Sigmoid colon (tissue), 7 donors: ENCODE measurements around the gene ABHD17B. TPM values are rescaled to one million over a fixed set of nuclear protein-coding genes. Genes with fewer than 3 reads are reported as not detected.

Source experiments
- DNase-seq: peaks from one replicate; pipeline ENCODE4 v3.0.0-alpha.2; 2019
- H3K27ac ChIP-seq, 4 donors: fragments of 200-600 bp; sonication (generic); one replicate each; pipeline ENCODE4 v1.5.1; 2016 to 2019; ENCODE audit warnings: mild to moderate bottlenecking in 1 of 4
- H3K27me3 ChIP-seq, 3 donors: fragments of 200-600 bp; sonication (generic); one replicate each; pipeline ENCODE4 v1.5.1; 2019; ENCODE audit warnings: mild to moderate bottlenecking in 1 of 3
- H3K36me3 ChIP-seq, 4 donors: fragments of 200-600 bp; sonication (generic); one replicate each; pipeline ENCODE4 v1.5.1; 2016 to 2019
- H3K4me1 ChIP-seq, 4 donors: fragments of 200-600 bp; sonication (generic); one replicate each; pipeline ENCODE4 v1.5.1; 2017 to 2019
- H3K4me3 ChIP-seq, 4 donors: fragments of 200-600 bp; sonication (generic); one replicate each; pipeline ENCODE4 v1.5.1; 2017 to 2019; ENCODE audit warnings: mild to moderate bottlenecking in 2 of 4, moderate library complexity in 1 of 4
- H3K9me3 ChIP-seq, 4 donors: fragments of 200-600 bp in 3 of 4; sonication (generic) in 3 of 4; one replicate each; pipeline versions ENCODE4 v1.5.1 to v1.6.1; 2013 to 2019
- EP300 ChIP-seq, 4 donors: sonication (generic); formaldehyde crosslinking; IDR thresholded peaks; one replicate each; pipeline ENCODE4 v1.6.1; 2017; ENCODE audit warnings: antibody characterized with exemption in 4 of 4
- POLR2A ChIP-seq, 2 donors: fragments of 450-650 bp; IDR thresholded peaks; one replicate each; pipeline ENCODE4 v1.6.1; 2016; ENCODE audit warnings: antibody characterized with exemption in 2 of 2, mild to moderate bottlenecking in 2 of 2, moderate library complexity in 2 of 2
- POLR2AphosphoS5 ChIP-seq, 4 donors: sonication (generic); formaldehyde crosslinking; IDR thresholded peaks; one replicate each; pipeline ENCODE4 v1.6.1; 2017; ENCODE audit warnings: antibody characterized with exemption in 4 of 4
- WGBS, 2 donors: extraction: QIAGEN DNeasy Blood & Tissue Kit; methylation state at CpG; one replicate each; pipeline ENCODE4 v1.1.7; 2013; 5-methylcytosine and 5-hydroxymethylcytosine counted together
- intact Hi-C: fragments of 100-400 bp; cut with DNase I; formaldehyde crosslinking; loops from one replicate; pipeline ENCODE4 v1.15.1; 2023
- polyA plus RNA-seq, 3 donors: library from polyadenylated mRNA; stranded (reverse); fragments of 200-250 nt; gene quantifications; one replicate each; pipeline ENCODE4 v1.2.3, GENCODE V29; 2013
- total RNA-seq, 4 donors: library from RNA; depleted of rRNA; stranded (reverse); fragments of >200 nt; gene quantifications; one replicate each; pipeline ENCODE4 v1.1.0, GENCODE V29; 2016
- TF ChIP-seq, protein P1 (sequence below), 4 experiments: fragments of 450-650 bp in 3 of 4; fragments of 200-600 bp in 1 of 4; IDR thresholded peaks; one replicate each; pipeline ENCODE4 v1.5.1; 2016 to 2019; ENCODE audit warnings: antibody characterized with exemption in 4 of 4, mild to moderate bottlenecking in 3 of 4, moderate library complexity in 2 of 4
- donor health status: healthy with polysubstance abuse.
- donor health status: Bipolar disorder and iron deficiency.
- donor health status: healthy.

Gene ABHD17B
- total and polyA plus RNA-seq, 7 donors = 12.4 to 35.1 (median 16.8) TPM

GRCh38 chr9:71859939-71860338, 51.1 kb downstream of the ABHD17B start:
- H3K27me3 ChIP-seq = no peaks in the 10 kb centered on the region
- H3K36me3 ChIP-seq = peaks cover 0 to 4% (median under 1%) of the 10 kb centered on the region in 4 donors
- intact Hi-C loops = no loop called here
- TF ChIP-seq EP300 (IDR thresholded peaks at IDR 0.05) (no peak), POLR2AphosphoS5 (IDR thresholded peaks at IDR 0.05) (no peak), POLR2A (IDR thresholded peaks at IDR 0.05) (no peak)
- TF ChIP-seq, protein P1, sequence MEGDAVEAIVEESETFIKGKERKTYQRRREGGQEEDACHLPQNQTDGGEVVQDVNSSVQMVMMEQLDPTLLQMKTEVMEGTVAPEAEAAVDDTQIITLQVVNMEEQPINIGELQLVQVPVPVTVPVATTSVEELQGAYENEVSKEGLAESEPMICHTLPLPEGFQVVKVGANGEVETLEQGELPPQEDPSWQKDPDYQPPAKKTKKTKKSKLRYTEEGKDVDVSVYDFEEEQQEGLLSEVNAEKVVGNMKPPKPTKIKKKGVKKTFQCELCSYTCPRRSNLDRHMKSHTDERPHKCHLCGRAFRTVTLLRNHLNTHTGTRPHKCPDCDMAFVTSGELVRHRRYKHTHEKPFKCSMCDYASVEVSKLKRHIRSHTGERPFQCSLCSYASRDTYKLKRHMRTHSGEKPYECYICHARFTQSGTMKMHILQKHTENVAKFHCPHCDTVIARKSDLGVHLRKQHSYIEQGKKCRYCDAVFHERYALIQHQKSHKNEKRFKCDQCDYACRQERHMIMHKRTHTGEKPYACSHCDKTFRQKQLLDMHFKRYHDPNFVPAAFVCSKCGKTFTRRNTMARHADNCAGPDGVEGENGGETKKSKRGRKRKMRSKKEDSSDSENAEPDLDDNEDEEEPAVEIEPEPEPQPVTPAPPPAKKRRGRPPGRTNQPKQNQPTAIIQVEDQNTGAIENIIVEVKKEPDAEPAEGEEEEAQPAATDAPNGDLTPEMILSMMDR (IDR thresholded peaks at IDR 0.05) = no peak
- DNase-seq = no peak
- 95 to 98% methylated on average over 3 of the region's 3 CpGs for WGBS, 2 donors
- no peak overlapping the region for H3K4me3 ChIP-seq
- H3K4me1 ChIP-seq = no peaks in the 10 kb centered on the region
- no peak overlapping the region for H3K27ac ChIP-seq
- peaks cover 3 to 9% (median 8%) of the 10 kb centered on the region in 4 donors for H3K9me3 ChIP-seq

DNA sequence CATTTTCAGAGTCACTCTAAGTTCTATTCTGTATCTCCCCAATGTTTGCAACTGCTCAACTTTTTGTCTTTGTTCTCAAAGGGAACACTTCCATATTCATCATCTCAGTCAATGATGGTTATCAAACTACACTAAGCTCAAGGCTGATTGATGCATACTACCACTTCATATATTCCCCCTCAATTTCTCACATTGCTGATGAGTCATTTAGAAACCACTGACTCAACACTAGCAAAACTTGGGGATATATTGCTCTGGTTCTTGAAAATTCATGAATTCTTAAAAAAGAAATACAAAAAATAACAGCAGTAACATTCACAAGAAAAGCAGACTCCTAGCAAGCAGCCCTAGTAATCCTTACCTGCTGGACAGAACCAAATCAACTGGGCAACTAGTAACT, 52.2 kb downstream of the ABHD17B start:
- TF ChIP-seq EP300 (IDR thresholded peaks at IDR 0.05) (no peak), POLR2A (IDR thresholded peaks at IDR 0.05) (no peak), POLR2AphosphoS5 (IDR thresholded peaks at IDR 0.05) (no peak)
- TF ChIP-seq, protein P1 (IDR thresholded peaks at IDR 0.05) = no peak
- peaks cover 3 to 9% (median 8%) of the 10 kb centered on the region in 4 donors for H3K9me3 ChIP-seq

GRCh38 chr9:71858102-71858798, 52.7 kb downstream of the ABHD17B start:
- Histone ChIP-seq H3K9me3 (peaks cover 3 to 9% (median 8%) of the 10 kb centered on the region in 4 donors), H3K27me3 (no peaks in the 10 kb centered on the region), H3K36me3 (peaks cover 0 to 4% (median 0%) of the 10 kb centered on the region in 4 donors), H3K4me3 (no peak overlapping the region), H3K27ac (no peak overlapping the region), H3K4me1 (no peaks in the 10 kb centered on the region)
- intact Hi-C loops = no loop called here
- TF ChIP-seq POLR2A (IDR thresholded peaks at IDR 0.05) (no peak), EP300 (IDR thresholded peaks at IDR 0.05) (no peak), POLR2AphosphoS5 (IDR thresholded peaks at IDR 0.05) (no peak)
- TF ChIP-seq, protein P1 (IDR thresholded peaks at IDR 0.05) = no peak
- 96 to 100% methylated on average over 2 of the region's 2 CpGs for WGBS, 2 donors
- no peak for DNase-seq

More for the DNA sequence above, 52.2 kb downstream of the ABHD17B start:
- DNase-seq = no peak
- Histone ChIP-seq H3K36me3 (peaks cover 0 to 4% (median 0%) of the 10 kb centered on the region in 4 donors), H3K4me1 (no peaks in the 10 kb centered on the region), H3K4me3 (no peak overlapping the region), H3K27ac (no peak overlapping the region), H3K27me3 (no peaks in the 10 kb centered on the region)
- intact Hi-C loops = no loop called here

GRCh38 chr9:71857159-71857558, 53.8 kb downstream of the ABHD17B start:
- DNase-seq = no peak
- intact Hi-C loops = no loop called here
- Histone ChIP-seq H3K27me3 (no peaks in the 10 kb centered on the region), H3K27ac (no peak overlapping the region), H3K9me3 (peaks cover 3 to 9% (median 8%) of the 10 kb centered on the region in 4 donors), H3K4me3 (no peak overlapping the region), H3K4me1 (no peaks in the 10 kb centered on the region), H3K36me3 (peaks cover 0 to 4% (median 0%) of the 10 kb centered on the region in 4 donors)
- no peak for TF ChIP-seq POLR2AphosphoS5 (IDR thresholded peaks at IDR 0.05)
- TF ChIP-seq, protein P1 (IDR thresholded peaks at IDR 0.05) = no peak
- TF ChIP-seq EP300 (IDR thresholded peaks at IDR 0.05) = no peak
- TF ChIP-seq POLR2A (IDR thresholded peaks at IDR 0.05) = no peak
